Kidney (tissue), 14 donors: ENCODE results near the gene KIRREL3. TPM values are rescaled to one million over a fixed set of nuclear protein-coding genes. Genes with fewer than 3 reads are reported as not detected.

Source experiments
- DNase-seq, 5 donors: peaks; one replicate each; pipeline ENCODE4 v3.0.0-alpha.2; 2013 to 2020
- FAIRE-seq: peaks from 2 replicates; lab custom pipeline; 2012; peaks lifted over from hg19 to GRCh38; lab: Jason Lieb, UNC
- H3K27ac ChIP-seq, 2 donors: one replicate each; pipeline ENCODE4 v1.7.0; 2013; ENCODE audit warnings: low read depth in 2 of 2, low read length in 2 of 2, inconsistent platforms in 1 of 2
- H3K27me3 ChIP-seq: one replicate; pipeline ENCODE4 v1.7.1; 2013; ENCODE audit warnings: low read length, inconsistent platforms; ENCODE audit not compliant: control insufficient read depth, insufficient read depth
- H3K36me3 ChIP-seq, 3 donors: one replicate each; pipeline versions ENCODE4 v1.7.0 to v1.7.1; 2013; ENCODE audit warnings: low read length in 3 of 3, control low read depth in 1 of 3, inconsistent platforms in 1 of 3; ENCODE audit not compliant: insufficient read depth in 3 of 3, control insufficient read depth in 2 of 3
- H3K4me1 ChIP-seq, 3 donors: one replicate each; pipeline versions ENCODE4 v1.7.0 to v1.7.1; 2013; ENCODE audit warnings: low read length in 3 of 3, inconsistent platforms in 1 of 3, low read depth in 1 of 3; ENCODE audit not compliant: control insufficient read depth in 2 of 3, insufficient read depth in 2 of 3
- H3K4me3 ChIP-seq, 3 donors: one replicate each; pipeline versions ENCODE4 v1.7.0 to v1.8.1; 2013; ENCODE audit warnings: low read length in 3 of 3, control low read depth in 1 of 3, inconsistent platforms in 1 of 3
- H3K9ac ChIP-seq, 3 donors: one replicate each; pipeline versions ENCODE4 v1.7.0 to v1.7.1; 2013; ENCODE audit warnings: low read length in 3 of 3, control low read depth in 1 of 3, inconsistent platforms in 1 of 3
- H3K9me3 ChIP-seq, 3 donors: one replicate each; pipeline versions ENCODE4 v1.7.0 to v1.7.1; 2013; ENCODE audit warnings: low read length in 3 of 3, control low read depth in 1 of 3, inconsistent platforms in 1 of 3; ENCODE audit not compliant: control insufficient read depth in 2 of 3, insufficient read depth in 1 of 3
- intact Hi-C: fragments of 100-400 bp; cut with DNase I; formaldehyde crosslinking; loops from one replicate; pipeline ENCODE4 v1.11.1; 2022
- polyA plus RNA-seq: library from polyadenylated mRNA; stranded (reverse); fragments of 350-450 nt; fragmentation: Illumina TruSeq; extraction: RNeasy Lipid Tissue Mini Kit (QIAGEN cat#74804); gene quantifications from one replicate; pipeline ENCODE4 v1.2.3, GENCODE V29; 2014; ENCODE audit warnings: low read depth, low replicate concordance; ENCODE audit not compliant: insufficient read depth
- total RNA-seq: library from RNA; stranded (reverse); fragmentation: NEBNext Ultra II Directional; extraction: Animal tissue kit (Norgen Biotek cat#: 25700); gene quantifications from one replicate; pipeline ENCODE4 v1.2.1, GENCODE V29; 2021
- TF ChIP-seq, protein P1 (sequence below): IDR thresholded peaks from 3 replicates; pipeline ENCODE4 v1.5.1; 2012; ENCODE audit warnings: mild to moderate bottlenecking, moderate library complexity, borderline replicate concordance; ENCODE audit not compliant: insufficient read depth; ENCODE audit errors: extremely low read depth
- donor health status: control.
- donor health status: control.
- donor health status: control.
- donor health status: control.
- donor health status: control.
- donor health status: DM: yes; HTN: yes; CAD: no.
- donor health status: Normal renal cell carcinoma (clear cell type).

Gene KIRREL3
- total and polyA plus RNA-seq, 2 donors from 2014 or later, result 0.19 to 0.22 TPM

DNA sequence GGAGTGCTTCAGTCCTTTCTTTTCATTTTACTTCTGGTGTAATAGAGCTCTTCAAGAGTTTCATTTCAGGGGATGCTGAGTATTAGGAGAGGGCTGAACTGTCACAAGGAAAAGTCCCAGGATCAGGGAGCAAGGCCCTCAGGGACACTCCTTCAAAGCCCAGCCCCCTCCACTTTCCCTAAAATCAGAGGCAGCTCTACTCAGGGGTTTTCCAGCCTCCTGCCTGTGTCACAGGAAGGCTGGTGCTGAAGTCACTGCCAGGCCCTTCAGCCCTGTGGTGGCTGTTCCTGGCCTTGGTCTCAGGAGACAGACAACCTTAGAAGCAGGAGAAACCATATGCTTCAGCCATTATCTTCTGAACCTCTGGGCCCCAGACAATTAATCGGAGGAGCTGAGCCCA is 36.4 kb upstream of the KIRREL3 start:
- intact Hi-C loops, result no loop called here
- no peaks in the 10 kb centered on the region for H3K27me3 ChIP-seq
- FAIRE-seq, result no peak
- H3K4me3 ChIP-seq, result no peak overlapping the region
- DNase-seq, result no peak
- no peak overlapping the region for H3K9ac ChIP-seq
- H3K4me1 ChIP-seq, result no peaks in the 10 kb centered on the region
- TF ChIP-seq, protein P1, sequence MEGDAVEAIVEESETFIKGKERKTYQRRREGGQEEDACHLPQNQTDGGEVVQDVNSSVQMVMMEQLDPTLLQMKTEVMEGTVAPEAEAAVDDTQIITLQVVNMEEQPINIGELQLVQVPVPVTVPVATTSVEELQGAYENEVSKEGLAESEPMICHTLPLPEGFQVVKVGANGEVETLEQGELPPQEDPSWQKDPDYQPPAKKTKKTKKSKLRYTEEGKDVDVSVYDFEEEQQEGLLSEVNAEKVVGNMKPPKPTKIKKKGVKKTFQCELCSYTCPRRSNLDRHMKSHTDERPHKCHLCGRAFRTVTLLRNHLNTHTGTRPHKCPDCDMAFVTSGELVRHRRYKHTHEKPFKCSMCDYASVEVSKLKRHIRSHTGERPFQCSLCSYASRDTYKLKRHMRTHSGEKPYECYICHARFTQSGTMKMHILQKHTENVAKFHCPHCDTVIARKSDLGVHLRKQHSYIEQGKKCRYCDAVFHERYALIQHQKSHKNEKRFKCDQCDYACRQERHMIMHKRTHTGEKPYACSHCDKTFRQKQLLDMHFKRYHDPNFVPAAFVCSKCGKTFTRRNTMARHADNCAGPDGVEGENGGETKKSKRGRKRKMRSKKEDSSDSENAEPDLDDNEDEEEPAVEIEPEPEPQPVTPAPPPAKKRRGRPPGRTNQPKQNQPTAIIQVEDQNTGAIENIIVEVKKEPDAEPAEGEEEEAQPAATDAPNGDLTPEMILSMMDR, result no peak
- no peaks in the 10 kb centered on the region for H3K36me3 ChIP-seq
- H3K27ac ChIP-seq, result no peak overlapping the region
- no peaks in the 10 kb centered on the region for H3K9me3 ChIP-seq

DNA sequence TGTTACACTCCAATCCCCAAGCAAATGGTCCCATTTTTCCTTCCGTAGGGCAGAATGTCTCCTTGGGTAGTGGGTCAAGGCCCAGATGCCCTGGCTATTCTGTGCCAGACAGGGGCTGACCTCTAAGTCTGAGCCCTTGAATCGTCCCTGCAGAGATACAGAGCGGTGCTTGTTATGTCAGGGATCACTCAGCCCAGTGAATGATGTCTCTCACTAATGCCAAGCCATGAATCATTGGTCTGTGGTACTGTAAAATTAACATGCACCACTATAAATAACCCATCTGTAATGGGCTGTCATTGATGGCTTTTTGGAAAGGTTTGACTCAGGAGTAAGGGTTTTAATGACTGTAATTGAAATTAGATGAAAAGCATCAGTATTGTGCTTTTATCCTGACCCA is 35.3 kb upstream of the KIRREL3 start:
- Histone ChIP-seq H3K9me3 (no peaks in the 10 kb centered on the region), H3K4me1 (no peaks in the 10 kb centered on the region), H3K4me3 (no peak overlapping the region), H3K36me3 (no peaks in the 10 kb centered on the region), H3K9ac (no peak overlapping the region), H3K27ac (no peak overlapping the region), H3K27me3 (no peaks in the 10 kb centered on the region)
- FAIRE-seq, result no peak
- DNase-seq, result no peak
- TF ChIP-seq, protein P1, result no peak
- intact Hi-C loops, result no loop called here

DNA sequence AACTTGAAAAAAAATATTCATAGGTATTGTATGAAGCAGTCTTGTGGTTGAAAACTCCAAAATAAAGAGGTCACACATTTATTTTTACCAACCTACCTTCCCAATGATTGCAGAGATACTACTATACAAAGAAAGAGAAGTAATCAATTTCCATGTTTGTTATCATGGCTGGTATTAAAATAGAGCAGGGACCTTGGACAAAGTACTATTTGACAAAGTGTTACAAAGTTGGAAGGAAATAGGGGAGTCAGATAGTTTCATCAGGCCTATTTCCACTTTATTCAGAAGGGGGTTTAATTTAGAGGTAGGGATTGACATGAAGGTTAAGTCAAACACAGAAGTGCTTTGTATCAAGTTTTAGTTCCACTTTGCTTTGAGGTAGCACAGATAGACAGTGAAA is 34.4 kb upstream of the KIRREL3 start:
- no peak for FAIRE-seq

More for the DNA sequence above, 34.4 kb upstream of the KIRREL3 start:
- TF ChIP-seq, protein P1, result no peak
- H3K27me3 ChIP-seq, result no peaks in the 10 kb centered on the region
- H3K36me3 ChIP-seq, result no peaks in the 10 kb centered on the region
- H3K4me1 ChIP-seq, result no peaks in the 10 kb centered on the region
- intact Hi-C loops, result no loop called here
- H3K9me3 ChIP-seq, result no peaks in the 10 kb centered on the region
- no peak overlapping the region for H3K4me3 ChIP-seq
- no peak overlapping the region for H3K9ac ChIP-seq
- H3K27ac ChIP-seq, result no peak overlapping the region
- DNase-seq, result no peak
